Neuronal stem cell (in vitro differentiated cells): ENCODE data around the gene RASA3.

Source experiments
- DNase-seq: peaks from one replicate; pipeline ENCODE4 v3.0.0-alpha.2; 2013; ENCODE audit warnings: low spot score
- H2AFZ ChIP-seq: one replicate; pipeline ENCODE4 v1.6.1; 2013; ENCODE audit warnings: mild to moderate bottlenecking, low read length, inconsistent platforms
- H2AK5ac ChIP-seq: 2 replicates; pipeline ENCODE4 v1.6.1; 2013; ENCODE audit warnings: low read depth, mild to moderate bottlenecking, inconsistent platforms, low read length, moderate library complexity, mixed read lengths
- H2BK120ac ChIP-seq: 2 replicates; pipeline ENCODE4 v1.6.1; 2013; ENCODE audit warnings: low read depth, mild to moderate bottlenecking, inconsistent platforms, low read length, moderate library complexity, mixed read lengths
- H2BK12ac ChIP-seq: one replicate; pipeline ENCODE4 v1.6.1; 2013; ENCODE audit warnings: low read length, inconsistent platforms
- H2BK15ac ChIP-seq: 2 replicates; pipeline ENCODE4 v1.6.1; 2013; ENCODE audit warnings: mild to moderate bottlenecking, low read length, inconsistent platforms, mixed read lengths
- H2BK5ac ChIP-seq: one replicate; pipeline ENCODE4 v1.6.1; 2013; ENCODE audit warnings: inconsistent platforms, mild to moderate bottlenecking, low read length, moderate library complexity
- H3K14ac ChIP-seq: one replicate; pipeline ENCODE4 v1.6.1; 2013; ENCODE audit warnings: low read length, inconsistent platforms
- H3K18ac ChIP-seq: 2 replicates; pipeline ENCODE4 v1.6.1; 2013; ENCODE audit warnings: low read length, inconsistent platforms
- H3K23ac ChIP-seq: 2 replicates; pipeline ENCODE4 v1.6.1; 2013; ENCODE audit warnings: low read depth, mild to moderate bottlenecking, mixed read lengths, low read length, inconsistent platforms; ENCODE audit not compliant: poor library complexity
- H3K27ac ChIP-seq: replicated peaks from 3 replicates; pipeline ENCODE4 v1.5.1; 2013; ENCODE audit warnings: low read length, inconsistent platforms
- H3K27me3 ChIP-seq, 3 experiments: 2 replicates each; pipeline ENCODE4 v1.6.1; 2013; ENCODE audit warnings: low read length in 3 of 3, mild to moderate bottlenecking in 2 of 3, inconsistent platforms in 1 of 3, low read depth in 1 of 3, mixed read lengths in 1 of 3, moderate library complexity in 1 of 3; ENCODE audit not compliant: control insufficient read depth in 3 of 3, insufficient read depth in 3 of 3
- H3K36me3 ChIP-seq, 2 donors: replicated peaks in 1 of 2; 2 replicates each; pipeline ENCODE4 v1.6.1; 2013; ENCODE audit warnings: low read length in 2 of 2; ENCODE audit not compliant: control insufficient read depth in 2 of 2, insufficient read depth in 2 of 2
- H3K4ac ChIP-seq: 2 replicates; pipeline ENCODE4 v1.6.1; 2013; ENCODE audit warnings: inconsistent platforms, mild to moderate bottlenecking, low read length, moderate library complexity
- H3K4me1 ChIP-seq, 2 donors: 1 replicate in 1 of 2; 2 replicates in 1 of 2; pipeline ENCODE4 v1.6.1; 2013; ENCODE audit warnings: low read length in 2 of 2, low read depth in 1 of 2; ENCODE audit not compliant: control insufficient read depth in 2 of 2, insufficient read depth in 1 of 2
- H3K4me2 ChIP-seq: one replicate; pipeline ENCODE4 v1.6.1; 2013; ENCODE audit warnings: mild to moderate bottlenecking, low read length, inconsistent platforms; ENCODE audit not compliant: insufficient read depth, poor library complexity, severe bottlenecking
- H3K4me3 ChIP-seq, 2 donors: 2 replicates each; pipeline ENCODE4 v1.5.1; 2013; ENCODE audit warnings: low read length in 2 of 2, mild to moderate bottlenecking in 2 of 2, inconsistent platforms in 1 of 2, moderate library complexity in 1 of 2
- H3K79me1 ChIP-seq: one replicate; pipeline ENCODE4 v1.6.1; 2013; ENCODE audit warnings: low read depth, mild to moderate bottlenecking, inconsistent platforms, low read length, moderate library complexity
- H3K9ac ChIP-seq: one replicate; pipeline ENCODE4 v1.6.1; 2013; ENCODE audit warnings: mild to moderate bottlenecking, low read depth, low read length, inconsistent platforms; ENCODE audit not compliant: poor library complexity
- H3K9me3 ChIP-seq, 2 donors: replicated peaks in 1 of 2; 2 replicates each; pipeline versions ENCODE3 to v1.6.1; 2013; ENCODE audit warnings: low read length in 2 of 2, mild to moderate bottlenecking in 2 of 2, inconsistent platforms in 1 of 2, low read depth in 1 of 2, mixed read lengths in 1 of 2, moderate library complexity in 1 of 2; ENCODE audit not compliant: control insufficient read depth in 2 of 2, insufficient read depth in 1 of 2
- H4K8ac ChIP-seq: one replicate; pipeline ENCODE4 v1.6.1; 2013; ENCODE audit warnings: low read depth, mild to moderate bottlenecking, inconsistent platforms, low read length, moderate library complexity
- H4K91ac ChIP-seq: one replicate; pipeline ENCODE4 v1.6.1; 2013; ENCODE audit warnings: low read length, low read depth, mild to moderate bottlenecking, inconsistent platforms; ENCODE audit not compliant: poor library complexity
- WGBS, 2 donors: extraction: QIAGEN DNeasy Blood & Tissue Kit; methylation state at CpG; one replicate each; pipeline ENCODE4 v1.1.7; 2013; ENCODE audit warnings: missing lambda C conversion rate in 2 of 2, mixed read lengths in 1 of 2; ENCODE audit not compliant: insufficient read length in 2 of 2, insufficient replicate concordance in 1 of 2; ENCODE audit errors: extremely low coverage in 2 of 2; 5-methylcytosine and 5-hydroxymethylcytosine counted together

RASA3 gene

GRCh38 chr13:114146173-114146572 lies 13.8 kb upstream of the RASA3 start:
- WGBS, 2 donors, result no CpG with 5 or more reads among the region's 14 CpGs

GRCh38 chr13:114145722-114146121 lies 13.3 kb upstream of the RASA3 start:
- H3K27ac ChIP-seq, result no peak overlapping the region
- H3K4me2 ChIP-seq, result no peak overlapping the region
- no peak overlapping the region for H3K18ac ChIP-seq
- H3K14ac ChIP-seq, result no peak overlapping the region
- no peak overlapping the region for H4K8ac ChIP-seq
- H4K91ac ChIP-seq, result no peak overlapping the region
- H3K4me3 ChIP-seq, result no peak overlapping the region
- H3K4ac ChIP-seq, result no peak overlapping the region
- H3K9me3 ChIP-seq, result peaks cover 0 to 10% of the 10 kb centered on the region in 2 donors
- H2AK5ac ChIP-seq, result peak overlapping the region; percentile 22
- H2BK5ac ChIP-seq, result no peak overlapping the region
- no peak for DNase-seq
- H3K23ac ChIP-seq, result no peak overlapping the region
- H3K36me3 ChIP-seq, result peaks cover 0 to 2% of the 10 kb centered on the region in 2 donors
- no peak overlapping the region for H3K9ac ChIP-seq
- WGBS, 2 donors, result no CpG with 5 or more reads among the region's 14 CpGs
- peaks cover 4 to 16% of the 10 kb centered on the region in 2 donors for H3K4me1 ChIP-seq
- H3K79me1 ChIP-seq, result no peaks in the 10 kb centered on the region
- H2BK15ac ChIP-seq, result no peak overlapping the region
- no peak overlapping the region for H2AFZ ChIP-seq
- H2BK120ac ChIP-seq, result no peak overlapping the region
- H3K27me3 ChIP-seq, result peaks cover 0 to 8% (median 0%) of the 10 kb centered on the region in 3 experiments
- H2BK12ac ChIP-seq, result peak overlapping the region; percentile 24

More at GRCh38 chr13:114146173-114146572, 13.8 kb upstream of the RASA3 start:
- Histone ChIP-seq H3K4ac (no peak overlapping the region), H3K36me3 (peaks cover 0 to 2% of the 10 kb centered on the region in 2 donors), H3K9me3 (peaks cover 0 to 10% of the 10 kb centered on the region in 2 donors), H3K4me1 (peaks cover 0 to 12% of the 10 kb centered on the region in 2 donors), H2AFZ (peak overlapping the region; percentile 6), H3K23ac (no peak overlapping the region), H3K27me3 (peaks cover 0 to 8% (median 0%) of the 10 kb centered on the region in 3 experiments), H4K91ac (no peak overlapping the region), H2BK120ac (no peak overlapping the region), H3K14ac (no peak overlapping the region), H3K79me1 (no peaks in the 10 kb centered on the region), H3K18ac (no peak overlapping the region), H3K27ac (no peak overlapping the region), H3K4me2 (no peak overlapping the region), H3K4me3 (no peak overlapping the region), H2AK5ac (no peak overlapping the region), H4K8ac (no peak overlapping the region), H2BK15ac (no peak overlapping the region), H3K9ac (no peak overlapping the region), H2BK12ac (no peak overlapping the region), H2BK5ac (no peak overlapping the region)
- DNase-seq, result no peak

- Histone ChIP-seq H3K4me3 (no peak overlapping the region), H3K27me3 (peaks cover 0 to 8% (median 0%) of the 10 kb centered on the region in 3 experiments), H3K79me1 (no peaks in the 10 kb centered on the region), H3K4me2 (no peak overlapping the region), H3K27ac (no peak overlapping the region), H3K9ac (no peak overlapping the region), H2BK5ac (no peak overlapping the region), H2BK15ac (no peak overlapping the region), H3K4me1 (peaks cover 6 to 16% of the 10 kb centered on the region in 2 donors), H2BK120ac (no peak overlapping the region), H3K18ac (peak overlapping the region; percentile 3), H3K4ac (no peak overlapping the region), H4K91ac (no peak overlapping the region), H3K23ac (no peak overlapping the region), H4K8ac (no peak overlapping the region), H2BK12ac (no peak overlapping the region), H3K9me3 (peaks cover 0 to 10% of the 10 kb centered on the region in 2 donors), H2AK5ac (peak overlapping the region; percentile 22), H3K14ac (no peak overlapping the region), H2AFZ (no peak overlapping the region), H3K36me3 (peaks cover 0 to 2% of the 10 kb centered on the region in 2 donors)
- no CpG with 5 or more reads among the region's 3 CpGs for WGBS, 2 donors
- DNase-seq, result no peak
These were observed 12.8 kb upstream of the RASA3 start for GRCh38 chr13:114145256-114145655.

- H2BK5ac ChIP-seq, result no peak overlapping the region
- H3K23ac ChIP-seq, result no peak overlapping the region
- no peak for DNase-seq
- H3K27ac ChIP-seq, result no peak overlapping the region
- H3K18ac ChIP-seq, result no peak overlapping the region
- H3K4me1 ChIP-seq, result peaks cover 6 to 16% of the 10 kb centered on the region in 2 donors
- no peak overlapping the region for H2AK5ac ChIP-seq
- no peak overlapping the region for H3K9ac ChIP-seq
- H4K91ac ChIP-seq, result no peak overlapping the region
- H3K4me3 ChIP-seq, result no peak overlapping the region
- no peaks in the 10 kb centered on the region for H3K79me1 ChIP-seq
- H4K8ac ChIP-seq, result no peak overlapping the region
- no peak overlapping the region for H3K14ac ChIP-seq
- H3K4ac ChIP-seq, result no peak overlapping the region
- H2BK15ac ChIP-seq, result peak overlapping the region; percentile 42
- H3K4me2 ChIP-seq, result no peak overlapping the region
- no peak overlapping the region for H2AFZ ChIP-seq
- peaks cover 0 to 10% of the 10 kb centered on the region in 2 donors for H3K9me3 ChIP-seq
- no CpG with 5 or more reads among the region's 17 CpGs for WGBS, 2 donors
- no peak overlapping the region for H2BK12ac ChIP-seq
- H2BK120ac ChIP-seq, result no peak overlapping the region
- peaks cover 0 to 2% of the 10 kb centered on the region in 2 donors for H3K36me3 ChIP-seq
- H3K27me3 ChIP-seq, result peaks cover 0 to 8% (median 0%) of the 10 kb centered on the region in 3 experiments
These were observed 12.3 kb upstream of the RASA3 start for GRCh38 chr13:114144606-114145244.
